H1 (cell line): Measurements from ENCODE around the gene ARHGAP8. TPM values are rescaled to one million over a fixed set of nuclear protein-coding genes. Genes with fewer than 3 reads are reported as not detected.

Experiments
- CTCF ChIA-PET: fragments of 300-600 bp; sonication (Branson Sonifier 250); formaldehyde crosslinking; loops from one replicate; lab custom pipeline; 2021; ENCODE audit not compliant: partially characterized antibody; lab: Charles Lee
- POLR2A ChIA-PET: fragments of 300-600 bp; sonication (Branson Sonifier 250); formaldehyde crosslinking; loops from one replicate; lab custom pipeline; 2021; ENCODE audit warnings: inconsistent platforms; ENCODE audit not compliant: partially characterized antibody; lab: Charles Lee
- DNase-seq, 2 experiments: peaks; one replicate each; pipeline versions ENCODE4 v3.0.0 to v3.0.0-alpha.2; 2010 to 2022; ENCODE audit warnings: low spot score in 2 of 2, low read depth in 1 of 2, mixed read lengths in 1 of 2
- FAIRE-seq: peaks from 2 replicates; lab custom pipeline; 2011; peaks lifted over from hg19 to GRCh38; lab: Jason Lieb, UNC
- H2AFZ ChIP-seq: 2 replicates; pipeline ENCODE4 v1.8.1; 2012; ENCODE audit warnings: low read length, inconsistent platforms
- H2AK5ac ChIP-seq: 2 replicates; pipeline ENCODE4 v1.6.1; 2013; ENCODE audit warnings: low read depth, low read length
- H2BK120ac ChIP-seq: replicated peaks from 2 replicates; pipeline ENCODE3; 2013; ENCODE audit warnings: low read depth, low read length, inconsistent platforms
- H2BK12ac ChIP-seq: 2 replicates; pipeline ENCODE4 v1.6.1; 2013; ENCODE audit warnings: low read depth, low read length
- H2BK15ac ChIP-seq: 2 replicates; pipeline ENCODE4 v1.6.1; 2013; ENCODE audit warnings: low read length
- H2BK20ac ChIP-seq: 2 replicates; pipeline ENCODE4 v1.6.1; 2013; ENCODE audit warnings: low read length
- H2BK5ac ChIP-seq: 2 replicates; pipeline ENCODE4 v1.6.1; 2013; ENCODE audit warnings: low read depth, low read length
- H3K14ac ChIP-seq: 2 replicates; pipeline ENCODE4 v1.6.1; 2013; ENCODE audit warnings: inconsistent platforms; ENCODE audit not compliant: insufficient read length
- H3K18ac ChIP-seq: 2 replicates; pipeline ENCODE4 v1.6.1; 2013; ENCODE audit warnings: low read length; ENCODE audit errors: extremely low read depth
- H3K23ac ChIP-seq: 2 replicates; pipeline ENCODE4 v1.6.1; 2013; ENCODE audit warnings: inconsistent platforms; ENCODE audit not compliant: insufficient read length
- H3K23me2 ChIP-seq: 2 replicates; pipeline ENCODE4 v1.6.1; 2013; ENCODE audit warnings: low read depth, low read length
- H3K27ac ChIP-seq: 2 replicates; pipeline ENCODE4 v1.6.1; 2011; ENCODE audit warnings: low read depth, low read length, inconsistent platforms
- H3K27me3 ChIP-seq, 4 experiments: replicated peaks in 1 of 4; 1 replicate in 1 of 4; 2 replicates in 3 of 4; pipeline versions ENCODE4 v1.6.1 to v1.8.1; 2011 to 2013; ENCODE audit warnings: low read length in 3 of 4, mild to moderate bottlenecking in 3 of 4, inconsistent platforms in 2 of 4, mixed read lengths in 2 of 4, moderate library complexity in 1 of 4; ENCODE audit not compliant: control insufficient read depth in 3 of 4, insufficient read depth in 3 of 4; ENCODE audit errors: extremely low read depth in 1 of 4
- H3K36me3 ChIP-seq, 4 experiments: 2 replicates each; pipeline versions ENCODE4 v1.6.1 to v1.8.1; 2011 to 2013; ENCODE audit warnings: mild to moderate bottlenecking in 4 of 4, low read length in 3 of 4, moderate library complexity in 2 of 4, control low read depth in 1 of 4, inconsistent platforms in 1 of 4; ENCODE audit not compliant: insufficient read depth in 4 of 4, control insufficient read depth in 2 of 4
- H3K4ac ChIP-seq: replicated peaks from 2 replicates; pipeline ENCODE3; 2013; ENCODE audit warnings: low read length, low read depth, mixed read lengths, inconsistent platforms; ENCODE audit not compliant: insufficient read length
- H3K4me1 ChIP-seq, 4 experiments: replicated peaks in 1 of 4; 1 replicate in 1 of 4; 2 replicates in 3 of 4; pipeline versions ENCODE4 v1.6.1 to v1.8.1; 2011 to 2013; ENCODE audit warnings: low read length in 3 of 4, inconsistent platforms in 2 of 4, mixed read lengths in 1 of 4; ENCODE audit not compliant: insufficient read depth in 4 of 4, control insufficient read depth in 3 of 4
- H3K4me2 ChIP-seq, 2 experiments: 2 replicates each; pipeline versions ENCODE4 v1.6.1 to v1.8.1; 2011 to 2013; ENCODE audit warnings: low read depth in 2 of 2, low read length in 2 of 2, control low read depth in 1 of 2, inconsistent platforms in 1 of 2, mild to moderate bottlenecking in 1 of 2; ENCODE audit not compliant: insufficient read depth in 1 of 2
- H3K4me3 ChIP-seq, 4 experiments: fragments of 200-600, 300-600 bp in 1 of 4; sonication (generic), shearing (Covaris generic), sonication (Bioruptor Twin) in 1 of 4; 2 replicates each; pipeline versions ENCODE4 v1.5.1 to v1.8.1; 2011 to 2016; ENCODE audit warnings: low read length in 4 of 4, low read depth in 3 of 4, control low read depth in 2 of 4, inconsistent platforms in 2 of 4, mild to moderate bottlenecking in 2 of 4, mixed read lengths in 1 of 4, moderate library complexity in 1 of 4; ENCODE audit not compliant: insufficient read depth in 2 of 4; ENCODE audit errors: extremely low read depth in 1 of 4
- H3K56ac ChIP-seq: replicated peaks from 2 replicates; pipeline ENCODE3; 2013; ENCODE audit warnings: low read depth, mild to moderate bottlenecking, mixed read lengths, low read length, inconsistent platforms; ENCODE audit not compliant: insufficient read length
- H3K79me1 ChIP-seq: 2 replicates; pipeline ENCODE4 v1.6.1; 2013; ENCODE audit warnings: low read depth, low read length, control low read depth
- H3K79me2 ChIP-seq, 2 experiments: 2 replicates each; pipeline versions ENCODE4 v1.6.1 to v1.8.1; 2012 to 2013; ENCODE audit warnings: low read length in 2 of 2, mild to moderate bottlenecking in 2 of 2, inconsistent platforms in 1 of 2; ENCODE audit not compliant: insufficient read depth in 2 of 2, control insufficient read depth in 1 of 2
- H3K9ac ChIP-seq, 4 experiments: replicated peaks in 1 of 4; 1 replicate in 1 of 4; 2 replicates in 3 of 4; pipeline versions ENCODE4 v1.6.1 to v1.8.1; 2011 to 2013; ENCODE audit warnings: low read depth in 3 of 4, low read length in 3 of 4, control low read depth in 2 of 4, mild to moderate bottlenecking in 2 of 4, moderate library complexity in 2 of 4, inconsistent platforms in 1 of 4; ENCODE audit errors: extremely low read depth in 1 of 4
- H3K9me3 ChIP-seq, 2 experiments: 2 replicates each; pipeline versions ENCODE4 v1.6.1 to v1.8.1; 2012 to 2013; ENCODE audit warnings: mild to moderate bottlenecking in 2 of 2, moderate library complexity in 2 of 2, control low read depth in 1 of 2, inconsistent platforms in 1 of 2, low read depth in 1 of 2, low read length in 1 of 2, mixed read lengths in 1 of 2; ENCODE audit not compliant: insufficient read depth in 2 of 2
- H4K20me1 ChIP-seq, 2 experiments: replicated peaks in 1 of 2; 2 replicates each; pipeline versions ENCODE3 to v1.8.1; 2011 to 2013; ENCODE audit warnings: inconsistent platforms in 2 of 2, low read length in 2 of 2, mild to moderate bottlenecking in 1 of 2; ENCODE audit not compliant: insufficient read depth in 2 of 2, control insufficient read depth in 1 of 2
- H4K5ac ChIP-seq: 2 replicates; pipeline ENCODE4 v1.6.1; 2013; ENCODE audit warnings: low read length, low read depth, mixed read lengths, inconsistent platforms; ENCODE audit not compliant: insufficient read length
- H4K8ac ChIP-seq: 2 replicates; pipeline ENCODE4 v1.8.0; 2013; ENCODE audit warnings: mild to moderate bottlenecking, moderate library complexity, low read length, inconsistent platforms; ENCODE audit not compliant: insufficient read depth; ENCODE audit errors: extremely low read depth
- H4K91ac ChIP-seq: replicated peaks from 2 replicates; pipeline ENCODE3; 2013; ENCODE audit warnings: low read length, mixed read lengths, inconsistent platforms; ENCODE audit not compliant: insufficient read length
- CHD1 ChIP-seq: IDR thresholded peaks from 2 replicates; pipeline ENCODE4 v1.6.1; 2012; ENCODE audit warnings: low read depth, low read length, improper control_type of control experiment
- GTF2F1 ChIP-seq: IDR thresholded peaks from 2 replicates; pipeline ENCODE4 v1.6.1; 2012; ENCODE audit warnings: low read depth, low read length, improper control_type of control experiment, borderline replicate concordance
- KDM5A ChIP-seq: fragments of 200-600 bp; IDR thresholded peaks from 2 replicates; pipeline ENCODE4 v1.7.1; 2012; ENCODE audit warnings: mild to moderate bottlenecking, low read length, inconsistent platforms, mixed read lengths
- SAP30 ChIP-seq: fragments of 300-600 bp; sonication (generic); IDR thresholded peaks from 2 replicates; pipeline ENCODE4 v1.7.1; 2012; ENCODE audit warnings: low read length, moderate library complexity, mild to moderate bottlenecking, inconsistent platforms; ENCODE audit not compliant: insufficient read depth, insufficient replicate concordance
- SP2 ChIP-seq: IDR thresholded peaks from 2 replicates; pipeline ENCODE4 v1.6.1; 2012; ENCODE audit warnings: mild to moderate bottlenecking, low read length, inconsistent platforms
- TEAD4 ChIP-seq: IDR thresholded peaks from 2 replicates; pipeline ENCODE4 v1.6.1; 2012; ENCODE audit warnings: low read depth, low read length, inconsistent platforms, mixed read lengths
- ZNF274 ChIP-seq: IDR thresholded peaks from 2 replicates; pipeline ENCODE4 v1.7.0; 2012; ENCODE audit warnings: low read length, borderline replicate concordance; ENCODE audit errors: extremely low read depth
- WGBS, 2 experiments: shearing (Covaris generic) in 1 of 2; methylation state at CpG; one replicate each; pipeline versions ENCODE4 v1.1.6 to v1.1.7; 2013 to 2015; ENCODE audit warnings: low lambda C conversion rate in 2 of 2, mixed read lengths in 2 of 2, inconsistent platforms in 1 of 2, low coverage in 1 of 2, missing lambda C conversion rate in 1 of 2; ENCODE audit not compliant: insufficient replicate concordance in 2 of 2, insufficient coverage in 1 of 2, insufficient read length in 1 of 2; ENCODE audit errors: extremely low coverage in 1 of 2, missing lambda C conversion rate in 1 of 2; 5-methylcytosine and 5-hydroxymethylcytosine counted together
- polyA plus RNA-seq, 7 experiments: library from polyadenylated mRNA; depleted of rRNA in 3 of 7; stranded (reverse) in 5 of 7; unstranded in 2 of 7; fragments of >200 nt in 5 of 7; fragments of 200-250 nt in 2 of 7; gene quantifications; 1 replicate in 5 of 7; 2 replicates in 1 of 7; 4 replicates in 1 of 7; pipeline versions ENCODE4 v1.2.1 to v1.2.3, GENCODE V29; 2011 to 2013; ENCODE audit warnings: missing spikeins in 2 of 7, mixed read lengths in 2 of 7
- total RNA-seq: library from RNA; stranded (reverse); fragmentation: NEBNext Ultra II Directional; extraction: Animal tissue kit (Norgen Biotek cat#: 25700); gene quantifications from 2 replicates; pipeline ENCODE4 v1.2.1, GENCODE V29; 2021
- TF ChIP-seq, protein P1 (sequence below): IDR thresholded peaks from 2 replicates; pipeline ENCODE4 v1.6.1; 2012; ENCODE audit warnings: low read length, inconsistent platforms
- TF ChIP-seq, protein P2 (sequence below): IDR thresholded peaks from 2 replicates; pipeline ENCODE4 v1.6.1; 2011; ENCODE audit warnings: low read length, improper control_type of control experiment

Gene ARHGAP8
- total and polyA plus RNA-seq, 2 of the 8 experiments (the other 6 are each of a cell fraction or from before 2014, with no cell fraction given), result 35.6 to 47.7 TPM

DNA sequence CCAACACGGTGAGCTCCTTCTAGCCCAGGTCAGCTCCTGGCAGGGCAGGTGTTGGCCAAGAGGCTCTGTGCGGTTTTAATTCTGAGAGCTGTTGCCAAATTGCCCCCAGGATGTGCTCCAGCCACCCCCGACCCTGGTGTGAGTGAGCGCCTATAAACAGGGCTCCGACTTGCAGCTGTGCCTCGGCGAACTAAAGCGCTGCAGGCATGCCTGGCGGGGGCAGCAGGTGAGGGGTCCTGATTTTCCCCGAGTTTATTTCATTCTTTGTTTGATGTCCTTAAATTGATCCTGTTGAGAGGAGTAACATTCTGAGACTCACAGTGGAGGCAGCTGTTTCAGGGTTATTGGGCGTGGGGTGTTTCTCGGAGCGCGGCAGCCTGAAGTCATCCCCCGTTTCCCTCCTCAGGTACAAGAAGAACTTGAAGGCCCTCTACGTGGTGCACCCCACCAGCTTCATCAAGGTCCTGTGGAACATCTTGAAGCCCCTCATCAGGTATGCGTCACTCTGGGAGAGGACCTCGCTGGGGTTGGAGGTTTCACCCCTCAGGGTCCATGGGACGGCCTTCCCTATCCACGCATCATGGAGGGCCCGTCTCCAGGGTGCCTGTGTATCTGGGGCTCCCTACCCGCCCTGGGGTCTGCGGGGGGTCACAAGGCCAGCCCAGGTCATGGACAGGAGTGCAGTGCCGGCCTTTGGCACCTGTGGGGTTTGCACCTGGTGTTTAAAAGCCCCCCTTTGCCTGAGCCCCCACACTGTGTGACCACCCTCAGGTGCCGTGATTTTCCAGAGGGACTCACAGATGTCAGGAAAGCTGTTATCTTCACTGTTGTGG lies 62.1 kb downstream of the ARHGAP8 start:
- Histone ChIP-seq H3K27me3 (no peaks in the 10 kb centered on the region), H3K79me2 (no peaks in the 10 kb centered on the region), H3K14ac (no peak overlapping the region), H2AK5ac (no peak overlapping the region), H2BK5ac (no peak overlapping the region), H3K23me2 (0 out of 2 replicates have a peak, but pooled peaks cover 2% of the 10 kb centered on the region), H2BK15ac (no peak overlapping the region), H3K4me3 (no peak overlapping the region), H3K79me1 (no peaks in the 10 kb centered on the region), H3K36me3 (no peaks in the 10 kb centered on the region; a peak in 2 of 8 replicates), H4K5ac (no peak overlapping the region), H3K4me2 (no peak overlapping the region), H4K8ac (no peak overlapping the region), H2BK12ac (no peak overlapping the region), H3K56ac (no peak overlapping the region), H3K4me1 (peaks cover 0 to 3% (median under 1%) of the 10 kb centered on the region in 4 experiments; a peak in 1 of 7 replicates), H3K18ac (no peak overlapping the region; the same call in none of the 2 replicates), H3K4ac (no peak overlapping the region), H3K9me3 (no peaks in the 10 kb centered on the region), H3K9ac (no peak overlapping the region), H2BK120ac (no peak overlapping the region), H2AFZ (no peak overlapping the region), H4K20me1 (peaks cover 0 to 4% of the 10 kb centered on the region in 2 experiments), H2BK20ac (no peak overlapping the region), H3K27ac (no peak overlapping the region), H3K23ac (no peak overlapping the region), H4K91ac (no peak overlapping the region)
- FAIRE-seq, result no peak
- WGBS, 2 experiments, result 94% methylated on average over 25 of the region's 25 CpGs; no CpG with 5 or more reads in 1 of the 2 experiments
- POLR2A ChIA-PET, result interaction anchor here (1.1 kb wide), 2 partner anchors 10 to 60 kb away, joined by 3 to 4 read pairs; no protein-coding TSS in a partner anchor
- no peak for DNase-seq
- CTCF ChIA-PET, result interaction anchor here (0.7 to 1.4 kb wide), 4 partner anchors 12 to 290 kb away, joined by 3 to 5 read pairs (median 3); no protein-coding TSS in a partner anchor
- TF ChIP-seq ZNF274, result no peak
- TF ChIP-seq, protein P1, sequence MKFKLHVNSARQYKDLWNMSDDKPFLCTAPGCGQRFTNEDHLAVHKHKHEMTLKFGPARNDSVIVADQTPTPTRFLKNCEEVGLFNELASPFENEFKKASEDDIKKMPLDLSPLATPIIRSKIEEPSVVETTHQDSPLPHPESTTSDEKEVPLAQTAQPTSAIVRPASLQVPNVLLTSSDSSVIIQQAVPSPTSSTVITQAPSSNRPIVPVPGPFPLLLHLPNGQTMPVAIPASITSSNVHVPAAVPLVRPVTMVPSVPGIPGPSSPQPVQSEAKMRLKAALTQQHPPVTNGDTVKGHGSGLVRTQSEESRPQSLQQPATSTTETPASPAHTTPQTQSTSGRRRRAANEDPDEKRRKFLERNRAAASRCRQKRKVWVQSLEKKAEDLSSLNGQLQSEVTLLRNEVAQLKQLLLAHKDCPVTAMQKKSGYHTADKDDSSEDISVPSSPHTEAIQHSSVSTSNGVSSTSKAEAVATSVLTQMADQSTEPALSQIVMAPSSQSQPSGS, result no peak
- TF ChIP-seq, protein P2, sequence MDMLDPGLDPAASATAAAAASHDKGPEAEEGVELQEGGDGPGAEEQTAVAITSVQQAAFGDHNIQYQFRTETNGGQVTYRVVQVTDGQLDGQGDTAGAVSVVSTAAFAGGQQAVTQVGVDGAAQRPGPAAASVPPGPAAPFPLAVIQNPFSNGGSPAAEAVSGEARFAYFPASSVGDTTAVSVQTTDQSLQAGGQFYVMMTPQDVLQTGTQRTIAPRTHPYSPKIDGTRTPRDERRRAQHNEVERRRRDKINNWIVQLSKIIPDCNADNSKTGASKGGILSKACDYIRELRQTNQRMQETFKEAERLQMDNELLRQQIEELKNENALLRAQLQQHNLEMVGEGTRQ, result no peak
- no peak for TF ChIP-seq KDM5A
- TF ChIP-seq SAP30, result no peak
- no peak for TF ChIP-seq TEAD4
- no peak for TF ChIP-seq GTF2F1
- TF ChIP-seq CHD1, result no peak
- TF ChIP-seq SP2, result no peak
